Measurements from ENCODE around the gene RMRP.

GRCh38 chr9:35609001-35609819, 48.6 kb downstream of the RMRP start:
- no peak for TF ChIP-seq FOXM1 (IDR thresholded peaks at IDR 0.05; ENCODE audit: borderline replicate concordance)
- no peak for TF ChIP-seq SP1 (IDR thresholded peaks at IDR 0.05)
- no peak for TF ChIP-seq SUZ12 (IDR thresholded peaks at IDR 0.05)
- no peak for TF ChIP-seq FOXK2 (IDR thresholded peaks at IDR 0.05)
- TF ChIP-seq TARDBP (IDR thresholded peaks at IDR 0.05), result no peak
- no peak for TF ChIP-seq FOXA1 (IDR thresholded peaks at IDR 0.05)
- TF ChIP-seq LEF1 (IDR thresholded peaks at IDR 0.05; ENCODE audit: borderline replicate concordance), result no peak
- no peak for TF ChIP-seq HDGF (IDR thresholded peaks at IDR 0.05; ENCODE audit: borderline replicate concordance)
